ENCODE results near the gene BLTP1. TPM values are rescaled to one million over a fixed set of nuclear protein-coding genes. Genes with fewer than 3 reads are reported as not detected.
"Not testable (repeated sequence)": the region's sequence is repeated elsewhere in the genome, so short reads cannot be mapped to it uniquely, and the experiment has no call there.

BLTP1 gene, protein sequence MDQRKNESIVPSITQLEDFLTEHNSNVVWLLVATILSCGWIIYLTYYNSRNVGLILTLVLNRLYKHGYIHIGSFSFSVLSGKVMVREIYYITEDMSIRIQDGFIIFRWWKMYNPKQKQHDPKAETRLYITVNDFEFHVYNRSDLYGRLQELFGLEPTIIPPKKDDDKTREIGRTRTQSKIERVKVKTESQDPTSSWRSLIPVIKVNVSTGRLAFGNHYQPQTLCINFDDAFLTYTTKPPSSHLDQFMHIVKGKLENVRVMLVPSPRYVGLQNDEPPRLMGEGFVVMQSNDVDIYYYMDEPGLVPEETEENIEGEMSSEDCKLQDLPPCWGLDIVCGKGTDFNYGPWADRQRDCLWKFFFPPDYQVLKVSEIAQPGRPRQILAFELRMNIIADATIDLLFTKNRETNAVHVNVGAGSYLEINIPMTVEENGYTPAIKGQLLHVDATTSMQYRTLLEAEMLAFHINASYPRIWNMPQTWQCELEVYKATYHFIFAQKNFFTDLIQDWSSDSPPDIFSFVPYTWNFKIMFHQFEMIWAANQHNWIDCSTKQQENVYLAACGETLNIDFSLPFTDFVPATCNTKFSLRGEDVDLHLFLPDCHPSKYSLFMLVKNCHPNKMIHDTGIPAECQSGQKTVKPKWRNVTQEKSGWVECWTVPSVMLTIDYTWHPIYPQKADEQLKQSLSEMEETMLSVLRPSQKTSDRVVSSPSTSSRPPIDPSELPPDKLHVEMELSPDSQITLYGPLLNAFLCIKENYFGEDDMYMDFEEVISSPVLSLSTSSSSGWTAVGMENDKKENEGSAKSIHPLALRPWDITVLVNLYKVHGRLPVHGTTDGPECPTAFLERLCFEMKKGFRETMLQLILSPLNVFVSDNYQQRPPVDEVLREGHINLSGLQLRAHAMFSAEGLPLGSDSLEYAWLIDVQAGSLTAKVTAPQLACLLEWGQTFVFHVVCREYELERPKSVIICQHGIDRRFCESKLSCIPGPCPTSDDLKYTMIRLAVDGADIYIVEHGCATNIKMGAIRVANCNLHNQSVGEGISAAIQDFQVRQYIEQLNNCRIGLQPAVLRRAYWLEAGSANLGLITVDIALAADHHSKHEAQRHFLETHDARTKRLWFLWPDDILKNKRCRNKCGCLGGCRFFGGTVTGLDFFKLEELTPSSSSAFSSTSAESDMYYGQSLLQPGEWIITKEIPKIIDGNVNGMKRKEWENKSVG (N-terminal part only)
- 13.4 and 19.6 TPM in 2 replicates for total RNA-seq (2014; rRNA removed; shearing (Covaris generic))

DNA sequence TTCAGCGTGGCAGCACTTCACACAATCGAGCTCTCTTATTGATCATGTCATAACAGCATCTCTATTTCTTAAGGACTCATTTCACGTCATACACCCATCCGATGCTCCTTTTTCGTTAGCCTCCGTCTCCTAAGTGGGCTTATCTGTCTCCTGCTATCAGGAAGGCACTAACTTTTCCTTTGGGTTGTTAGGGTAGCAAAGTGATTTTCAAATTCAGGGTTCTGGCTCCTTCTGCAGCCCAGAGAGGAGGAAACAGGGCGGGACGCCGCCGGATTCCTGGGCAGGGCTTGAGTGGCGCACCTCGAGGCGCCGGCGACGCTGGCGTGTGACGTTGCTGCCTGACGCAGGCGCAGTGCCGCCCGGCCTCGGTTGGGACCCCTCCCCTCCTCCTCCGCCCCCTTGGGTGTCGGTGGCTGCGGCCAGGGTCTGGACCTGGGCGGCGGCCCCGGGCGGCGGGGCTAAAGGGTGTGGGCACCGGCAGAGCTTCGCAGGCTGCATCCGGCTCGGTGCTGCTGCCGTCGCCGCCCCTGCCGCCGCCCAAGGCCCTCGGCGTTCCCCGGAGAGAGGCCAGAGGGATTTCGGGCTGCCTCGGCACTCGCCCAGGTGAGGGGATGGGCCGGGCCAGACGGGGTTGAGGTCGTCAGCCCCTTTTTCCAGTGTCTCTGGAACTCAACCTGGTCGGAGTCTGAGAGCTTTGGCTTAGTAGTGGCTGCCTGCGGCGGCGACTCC is at the start of gene BLTP1:
Gene BLTP1 (plus strand): TSS at position 350 of the 729 bp plus-strand sequence. CDS start 18,317 bp downstream, outside the sequence.
- in situ Hi-C loops (cut with HindIII; ENCODE audit: low sequenced_read_pairs) = no loop called here
- peak; percentile 91 for DNase-seq (ENCODE audit: low spot score)

DNA sequence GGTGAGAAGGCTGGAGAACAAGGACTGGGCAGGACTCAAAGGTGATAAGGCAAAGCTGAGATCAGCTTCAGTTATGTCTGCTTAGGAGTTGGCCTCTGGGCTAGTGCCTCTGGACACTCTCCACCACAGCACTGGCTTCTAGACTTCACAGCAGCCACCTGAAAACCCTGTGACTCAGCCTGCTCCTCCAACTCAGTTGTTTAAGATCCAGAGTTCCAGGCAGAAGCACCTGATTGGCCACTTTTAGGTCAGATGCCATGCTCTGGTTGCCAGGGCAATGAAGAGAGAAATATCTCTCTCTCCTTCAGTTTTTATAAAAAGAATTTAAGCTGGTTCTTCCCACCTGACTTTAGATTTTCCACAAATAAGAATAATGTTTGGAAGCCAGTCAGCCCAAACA is 47.9 kb upstream of the BLTP1 start:
- no peak for DNase-seq (ENCODE audit: low spot score)
- in situ Hi-C loops (cut with HindIII; ENCODE audit: low sequenced_read_pairs) = no loop called here

DNA sequence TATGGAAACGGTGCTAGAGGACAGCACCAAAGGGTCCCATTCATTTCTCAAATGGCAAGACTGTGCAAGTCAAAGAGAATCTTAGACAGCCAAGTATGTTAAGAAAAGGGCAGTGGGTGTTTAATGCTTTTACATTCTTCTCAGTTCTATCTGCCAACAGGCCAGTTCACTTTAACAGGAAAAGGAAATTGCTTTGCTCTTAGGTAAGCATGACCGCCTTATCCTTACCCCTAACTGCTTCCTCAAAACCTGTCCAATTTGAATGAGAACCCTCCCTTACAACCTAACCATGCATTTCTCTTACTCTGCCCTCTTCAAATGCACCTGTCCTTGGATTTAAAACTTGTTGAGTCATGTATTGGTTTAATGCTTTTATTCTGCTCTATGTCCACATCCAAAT is 44.5 kb upstream of the BLTP1 start:
- no peak for DNase-seq (ENCODE audit: low spot score)

DNA sequence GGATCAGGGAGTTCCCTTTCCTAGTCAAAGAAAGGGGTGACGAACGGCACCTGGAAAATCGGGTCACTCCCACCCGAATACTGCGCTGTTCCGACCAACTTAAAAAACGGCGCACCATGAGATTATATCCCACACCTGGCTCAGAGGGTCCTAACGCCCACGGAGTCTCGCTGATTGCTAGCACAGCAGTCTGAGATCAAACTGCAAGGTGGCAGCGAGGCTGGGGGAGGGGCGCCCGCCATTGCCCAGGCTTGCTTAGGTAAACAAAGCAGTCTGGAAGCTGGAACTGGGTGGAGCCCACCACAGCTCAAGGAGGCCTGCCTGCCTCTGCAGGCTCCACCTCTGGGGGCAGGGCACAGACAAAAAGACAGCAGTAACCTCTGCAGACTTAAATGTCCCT is 41.8 kb upstream of the BLTP1 start:
- DNase-seq (ENCODE audit: low spot score); in situ Hi-C loops (cut with HindIII; ENCODE audit: low sequenced_read_pairs): not testable (repeated sequence)

More for the DNA sequence above, 44.5 kb upstream of the BLTP1 start:
- in situ Hi-C loops (cut with HindIII; ENCODE audit: low sequenced_read_pairs) = no loop called here

DNA sequence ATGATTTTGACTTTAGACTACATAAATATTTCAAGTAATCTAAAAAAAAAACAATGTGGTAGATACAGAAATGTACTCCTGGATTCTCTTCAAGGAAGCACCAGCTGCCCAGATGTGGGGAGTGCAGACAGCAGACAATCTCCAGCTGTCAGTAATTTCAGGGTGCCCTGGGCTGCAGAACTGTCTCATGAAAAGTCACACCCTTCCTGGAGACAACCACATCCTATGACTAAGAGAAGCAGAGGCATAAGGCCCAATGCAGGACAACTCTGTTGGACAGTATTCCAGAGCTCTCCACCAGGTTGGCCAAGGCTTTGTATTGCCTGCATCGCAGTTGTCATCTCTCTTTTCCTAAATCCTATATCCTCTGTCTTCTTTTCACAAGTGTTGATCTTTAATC is 34.4 kb upstream of the BLTP1 start:
- DNase-seq (ENCODE audit: low spot score) = no peak
- in situ Hi-C loops (cut with HindIII; ENCODE audit: low sequenced_read_pairs) = no loop called here

DNA sequence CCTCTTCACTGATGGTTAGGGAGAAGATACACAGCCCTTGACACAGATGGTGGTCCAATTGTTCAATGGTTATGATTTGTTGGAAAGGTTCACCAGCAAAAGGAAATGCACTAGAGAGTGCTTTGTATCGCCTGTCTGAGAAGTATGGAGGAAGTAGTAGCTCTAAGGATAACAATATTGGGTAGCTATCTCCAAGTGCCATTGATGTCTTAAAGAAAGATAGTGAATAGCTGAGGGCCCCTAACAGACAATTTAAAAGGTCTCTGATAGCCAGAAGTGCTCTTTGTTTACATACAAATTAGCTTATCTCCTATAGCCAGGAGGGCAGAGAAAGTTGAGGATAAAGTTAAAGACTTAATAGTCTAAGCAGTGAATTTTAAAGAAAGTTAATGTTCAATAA is 33.9 kb upstream of the BLTP1 start:
- no peak for DNase-seq (ENCODE audit: low spot score)
- in situ Hi-C loops (cut with HindIII; ENCODE audit: low sequenced_read_pairs) = no loop called here

DNA sequence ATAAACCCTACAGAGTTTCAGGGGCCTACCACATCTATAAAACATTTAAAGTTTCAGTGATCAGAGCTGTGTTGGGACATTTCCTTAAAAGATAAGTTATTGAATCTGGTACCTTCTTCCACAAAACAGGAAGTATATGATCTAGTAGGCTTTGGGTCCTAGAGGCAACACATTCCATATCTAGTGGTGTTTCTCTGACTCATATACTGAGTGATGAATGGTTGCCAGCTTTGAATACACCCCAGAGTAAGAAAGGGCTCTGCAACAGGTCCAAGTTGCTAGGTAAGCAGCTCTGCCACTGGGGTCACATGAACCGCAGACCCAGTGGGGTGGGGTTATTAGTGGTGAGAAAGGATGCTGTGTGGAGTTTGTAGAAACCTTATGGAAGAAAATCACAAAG is 32.4 kb upstream of the BLTP1 start:
- no peak for DNase-seq (ENCODE audit: low spot score)
- in situ Hi-C loops (cut with HindIII; ENCODE audit: low sequenced_read_pairs) = no loop called here

DNA sequence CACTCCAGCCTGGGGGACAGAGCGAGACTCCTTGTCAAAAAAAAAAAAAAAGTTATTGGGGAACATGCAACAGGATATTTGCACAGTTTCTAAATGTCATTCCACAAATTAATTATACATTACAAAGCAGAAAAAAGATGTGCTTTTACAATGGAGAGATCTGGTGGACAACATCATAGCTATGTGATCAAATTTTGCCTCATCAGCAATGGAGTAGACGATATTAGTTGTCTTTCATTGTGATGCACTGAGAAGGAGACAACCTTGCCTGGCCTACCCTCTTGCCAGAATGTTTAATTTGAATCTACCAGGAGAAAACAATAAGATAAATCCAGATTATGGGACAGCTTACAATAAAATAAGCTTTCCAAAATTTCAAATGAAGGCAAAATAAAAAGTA is 30.5 kb upstream of the BLTP1 start:
- in situ Hi-C loops (cut with HindIII; ENCODE audit: low sequenced_read_pairs) = no loop called here
- DNase-seq (ENCODE audit: low spot score) = no peak

DNA sequence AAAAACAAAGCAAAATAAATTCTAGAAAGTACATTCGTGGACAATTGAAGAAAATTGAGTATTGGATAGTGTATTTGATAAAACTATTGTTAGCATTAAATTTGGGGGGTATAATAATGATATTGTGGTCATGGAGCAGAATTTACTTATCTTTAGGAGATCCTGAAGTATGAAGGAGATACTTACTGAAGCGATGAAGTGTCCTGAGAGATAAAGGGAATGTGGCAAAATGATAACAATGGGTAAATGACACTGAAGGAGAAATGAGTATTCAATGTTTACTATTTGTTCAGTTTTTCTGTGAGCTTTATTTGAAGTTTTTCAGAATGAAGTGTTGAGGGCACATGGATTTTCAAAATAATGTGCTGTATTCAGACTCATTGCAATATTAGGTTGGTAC is 30.0 kb upstream of the BLTP1 start:
- DNase-seq (ENCODE audit: low spot score) = no peak
- in situ Hi-C loops (cut with HindIII; ENCODE audit: low sequenced_read_pairs) = no loop called here

DNA sequence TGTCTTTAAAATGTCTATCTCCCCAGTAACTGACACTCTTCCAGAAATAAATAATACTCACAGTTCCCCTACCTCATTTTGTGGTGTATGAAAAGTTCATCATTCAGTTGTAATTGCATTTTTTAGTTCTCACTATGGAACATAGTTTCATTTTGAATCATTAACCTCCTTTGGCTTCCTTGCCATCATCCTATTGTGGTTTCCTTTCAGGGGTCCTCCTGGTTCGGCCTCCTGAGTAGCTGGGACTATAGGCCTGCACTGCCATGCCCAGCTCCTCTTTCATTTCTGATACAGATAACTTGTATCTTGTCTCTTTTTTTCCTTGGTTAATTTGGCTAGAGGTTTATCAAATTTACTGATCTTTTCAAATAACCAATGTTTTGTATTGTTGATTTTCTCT is 23.1 kb upstream of the BLTP1 start:
- DNase-seq (ENCODE audit: low spot score) = no peak
- in situ Hi-C loops (cut with HindIII; ENCODE audit: low sequenced_read_pairs) = no loop called here

DNA sequence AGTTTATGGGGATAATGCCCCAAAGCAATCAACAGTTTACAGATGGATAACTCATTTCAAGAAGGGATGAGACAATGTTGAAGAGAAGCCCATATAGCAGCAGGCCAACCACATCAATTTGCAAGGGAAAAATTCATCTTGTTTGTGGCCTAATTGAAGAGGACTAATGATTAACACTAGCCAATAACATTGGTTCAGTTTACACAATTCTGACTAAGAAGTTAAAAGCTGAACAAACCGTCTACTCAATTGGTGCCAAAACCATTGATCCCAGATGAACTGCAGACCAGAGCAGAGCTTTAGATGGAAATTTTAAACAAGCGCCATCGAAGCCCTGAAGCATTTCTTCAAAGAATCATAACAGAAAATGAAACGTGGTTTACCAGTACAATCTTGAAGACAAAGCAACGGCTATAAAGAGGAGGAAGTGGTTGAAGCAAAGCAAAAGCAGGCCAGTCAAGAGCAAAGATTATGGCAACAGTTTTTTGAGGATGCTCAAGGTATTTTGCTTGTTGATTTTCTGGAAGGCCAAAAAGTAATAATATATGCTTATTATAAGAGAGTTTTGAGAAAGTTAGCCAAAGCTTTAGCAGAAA is 20.5 kb upstream of the BLTP1 start:
- in situ Hi-C loops (cut with HindIII; ENCODE audit: low sequenced_read_pairs) = no loop called here
- no peak for DNase-seq (ENCODE audit: low spot score)

DNA sequence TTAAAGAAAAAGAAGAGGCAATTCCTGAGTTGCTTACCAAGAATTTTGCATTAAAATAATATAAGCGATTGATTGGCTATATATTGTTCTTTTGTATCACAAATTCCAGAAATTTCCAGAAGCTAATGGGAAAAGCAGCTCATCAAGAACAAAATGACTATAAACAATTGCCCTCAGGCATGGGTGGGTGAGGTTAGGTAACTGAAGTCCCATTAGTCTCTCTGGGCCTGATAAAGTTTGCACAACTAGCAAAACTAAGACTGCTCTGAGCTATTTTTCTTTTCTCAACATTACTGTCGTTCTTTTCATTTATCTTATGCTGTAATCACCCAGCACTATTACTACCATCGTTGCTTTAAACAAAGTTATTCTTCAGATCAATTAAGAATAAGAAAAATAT is 19.2 kb upstream of the BLTP1 start:
- in situ Hi-C loops (cut with HindIII; ENCODE audit: low sequenced_read_pairs) = no loop called here
- no peak for DNase-seq (ENCODE audit: low spot score)

DNA sequence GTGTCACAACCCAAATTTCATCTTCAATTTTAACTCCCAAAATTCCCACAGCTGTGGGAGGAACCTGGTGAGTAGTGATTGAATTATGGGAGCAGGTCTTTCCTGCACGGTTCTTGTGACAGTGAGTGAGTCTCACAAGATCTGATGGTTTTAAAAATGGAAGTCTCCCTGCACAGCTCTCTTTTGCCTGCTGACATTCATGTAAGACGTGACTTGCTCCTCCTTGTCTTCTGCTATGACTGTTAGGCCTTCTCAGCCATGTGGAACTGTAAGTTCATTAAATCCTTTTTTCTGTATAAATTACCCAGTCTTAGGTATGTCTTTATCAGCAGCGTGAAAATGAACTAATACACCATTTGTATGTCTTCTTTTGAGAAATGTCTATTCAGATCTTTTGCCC is 13.0 kb upstream of the BLTP1 start:
- in situ Hi-C loops (cut with HindIII; ENCODE audit: low sequenced_read_pairs) = no loop called here
- DNase-seq (ENCODE audit: low spot score) = no peak

DNA sequence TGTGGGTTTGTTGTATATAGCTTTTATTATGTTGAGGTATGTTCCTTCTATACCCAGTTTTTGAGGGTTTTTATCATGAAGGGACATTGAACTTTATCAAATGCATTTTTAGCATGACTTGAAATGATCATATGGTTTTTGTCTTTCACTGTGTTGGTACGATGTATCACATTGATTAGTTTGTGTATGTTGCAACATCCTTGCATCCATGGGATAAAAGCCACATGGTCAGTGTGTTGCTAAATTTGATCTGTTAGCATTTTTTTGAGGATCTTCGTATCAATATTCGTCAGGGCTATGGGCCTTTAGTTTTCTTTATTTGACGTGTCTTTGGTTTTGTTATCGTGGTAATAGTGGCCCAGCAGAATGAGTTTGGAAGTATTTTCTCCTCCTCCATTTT is 11.3 kb upstream of the BLTP1 start:
- no peak for DNase-seq (ENCODE audit: low spot score)
- in situ Hi-C loops (cut with HindIII; ENCODE audit: low sequenced_read_pairs) = no loop called here

DNA sequence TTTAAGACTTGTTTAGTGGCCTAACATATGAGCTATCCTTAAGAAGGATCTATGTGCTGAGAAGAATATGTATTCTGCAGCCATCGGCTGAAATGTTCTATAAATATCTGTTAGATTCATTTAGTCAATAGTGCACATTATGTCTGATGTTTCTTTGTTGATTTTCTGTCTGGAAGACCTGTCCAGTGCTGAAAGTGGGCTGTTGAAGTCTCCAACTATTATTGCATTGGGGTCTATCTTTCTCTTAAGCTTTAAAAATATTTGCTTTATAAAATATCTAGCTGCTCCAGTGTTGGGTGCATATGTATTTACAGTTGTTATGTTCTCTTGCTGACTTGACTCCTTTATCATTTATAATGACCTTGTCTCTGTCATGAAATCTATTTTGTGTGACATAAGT is 9.4 kb upstream of the BLTP1 start:
- DNase-seq (ENCODE audit: low spot score) = no peak
- in situ Hi-C loops (cut with HindIII; ENCODE audit: low sequenced_read_pairs) = no loop called here

DNA sequence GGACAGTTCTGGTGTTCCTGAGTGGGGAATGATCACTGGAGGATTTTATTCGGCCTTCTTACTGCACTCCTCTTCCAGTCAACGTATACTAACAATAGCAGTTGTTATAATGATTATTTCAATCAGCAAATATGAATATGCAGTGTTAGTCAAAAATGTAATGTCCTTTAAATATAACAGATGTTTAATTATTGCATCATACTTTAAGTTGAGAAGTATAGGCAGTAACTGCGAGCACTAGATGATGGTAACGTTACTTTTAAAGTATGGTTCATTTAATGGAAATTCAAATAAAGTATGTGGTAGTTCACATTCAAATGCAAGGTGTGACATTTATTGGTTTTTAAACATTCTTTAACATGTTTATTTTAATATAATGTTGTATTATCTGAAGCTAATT is 5.5 kb upstream of the BLTP1 start:
- in situ Hi-C loops (cut with HindIII; ENCODE audit: low sequenced_read_pairs) = no loop called here
- DNase-seq (ENCODE audit: low spot score) = no peak

DNA sequence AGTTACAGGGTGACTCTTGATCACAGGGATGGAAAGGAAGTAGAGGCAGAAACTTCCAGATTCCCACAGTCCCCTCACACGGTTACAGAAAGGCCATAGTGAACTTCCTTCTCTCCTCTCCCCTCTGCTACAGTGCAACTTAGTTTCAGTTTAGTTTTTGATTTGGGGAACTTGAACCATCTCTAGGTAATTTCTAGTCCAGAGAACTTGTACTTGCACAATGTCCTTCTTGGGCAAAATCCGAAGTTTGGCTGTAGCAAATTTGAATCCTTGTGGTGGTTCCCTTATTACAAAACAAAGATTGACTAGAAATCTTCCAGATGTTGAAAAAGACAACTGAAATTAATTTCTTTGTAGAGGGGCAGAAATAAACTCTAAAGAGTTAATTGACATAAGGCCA is 1.2 kb upstream of the BLTP1 start:
- in situ Hi-C loops (cut with HindIII; ENCODE audit: low sequenced_read_pairs) = no loop called here

DNA sequence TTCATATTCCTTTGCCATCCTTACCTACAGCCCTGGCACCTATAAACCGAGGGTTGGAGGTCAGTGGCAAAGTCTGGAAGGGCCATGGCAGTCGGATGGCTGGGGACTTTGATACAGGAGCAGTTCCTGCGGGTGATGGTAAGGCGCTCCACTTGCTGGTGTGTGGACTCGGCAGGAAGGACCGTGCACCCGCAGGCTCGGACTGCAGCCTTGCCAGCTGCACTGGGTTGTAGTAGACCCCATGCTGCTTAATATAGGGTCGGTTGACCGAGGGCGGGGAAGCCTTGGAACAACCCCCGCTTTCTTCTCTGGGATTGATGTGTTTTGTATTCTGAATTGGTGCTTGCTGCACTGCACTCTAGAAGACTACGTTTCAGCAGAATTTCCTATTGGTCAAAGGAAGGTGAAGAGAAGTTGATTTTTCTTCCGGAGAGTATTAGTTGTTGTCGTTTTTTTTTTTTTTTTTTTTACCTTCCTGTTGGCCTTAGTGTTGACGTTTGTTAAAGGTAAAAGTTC is 638 bp downstream of the BLTP1 start:
- peak; percentile 61 for DNase-seq (ENCODE audit: low spot score)
- in situ Hi-C loops (cut with HindIII; ENCODE audit: low sequenced_read_pairs) = no loop called here

More for the DNA sequence above, 1.2 kb upstream of the BLTP1 start:
- peak; percentile 12 for DNase-seq (ENCODE audit: low spot score)
